T47D (cell line): ENCODE measurements around the gene L3MBTL4.
A peak's percentile ranks its signal among the peaks of the same experiment; 100 is the strongest.

Source experiments
- DNase-seq, 2 experiments: peaks; one replicate each; pipeline versions ENCODE4 v3.0.0 to v3.0.0-alpha.2; 2011 to 2012; ENCODE audit warnings: low read depth in 1 of 2, low spot score in 1 of 2
- JUND ChIP-seq: IDR thresholded peaks from 2 replicates; pipeline ENCODE4 v1.6.1; 2012; ENCODE audit warnings: low read depth
- in situ Hi-C: cut with HindIII; loops from 2 replicates; pipeline ENCODE4 v1.10.0; 2016; ENCODE audit warnings: low sequenced_read_pairs, low pct_unique_long_range_greater_than_20kb

Gene L3MBTL4

DNA sequence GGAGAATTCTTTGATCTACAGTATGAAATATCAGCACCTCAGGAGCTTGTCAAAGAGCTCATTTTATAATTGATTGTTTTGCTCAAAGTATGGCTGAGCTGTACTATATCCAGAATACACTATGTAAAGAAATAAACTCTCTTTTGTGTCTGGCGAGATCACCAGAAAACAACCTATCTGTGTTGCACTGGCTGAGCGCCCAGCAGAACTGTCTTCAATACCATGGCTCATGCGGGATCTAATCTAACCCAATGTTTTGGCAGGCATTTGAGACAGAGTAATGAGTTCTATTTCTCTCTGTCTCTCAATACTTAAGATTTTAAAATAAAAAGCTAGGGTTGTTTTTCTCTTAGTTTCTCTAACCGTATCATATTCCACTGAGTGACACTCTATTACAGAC, 192.4 kb downstream of the L3MBTL4 start:
- in situ Hi-C loops = no loop called here
- no peak for TF ChIP-seq JUND
- no peak for DNase-seq

DNA sequence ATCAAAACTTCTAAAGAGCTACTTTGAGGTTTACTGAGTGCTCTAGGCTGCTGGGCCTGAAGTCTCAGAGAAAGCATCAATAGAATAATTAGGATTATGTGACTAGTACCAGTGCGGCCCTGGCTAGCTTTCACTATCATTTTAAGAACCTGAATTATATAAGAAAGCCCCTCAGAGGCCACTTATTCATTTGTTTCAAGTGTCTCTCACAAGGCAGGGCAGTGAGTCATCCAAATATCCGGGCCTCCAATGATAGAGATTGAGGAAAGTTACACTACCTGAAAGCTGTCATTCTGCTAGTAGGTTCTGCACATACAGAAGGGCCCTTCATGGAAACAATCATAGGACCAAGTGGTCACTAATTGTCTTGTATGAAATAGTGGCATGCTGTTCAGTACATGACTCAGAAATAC, 193.1 kb downstream of the L3MBTL4 start:
- TF ChIP-seq JUND = no peak
- no peak for DNase-seq
- in situ Hi-C loops = no loop called here

DNA sequence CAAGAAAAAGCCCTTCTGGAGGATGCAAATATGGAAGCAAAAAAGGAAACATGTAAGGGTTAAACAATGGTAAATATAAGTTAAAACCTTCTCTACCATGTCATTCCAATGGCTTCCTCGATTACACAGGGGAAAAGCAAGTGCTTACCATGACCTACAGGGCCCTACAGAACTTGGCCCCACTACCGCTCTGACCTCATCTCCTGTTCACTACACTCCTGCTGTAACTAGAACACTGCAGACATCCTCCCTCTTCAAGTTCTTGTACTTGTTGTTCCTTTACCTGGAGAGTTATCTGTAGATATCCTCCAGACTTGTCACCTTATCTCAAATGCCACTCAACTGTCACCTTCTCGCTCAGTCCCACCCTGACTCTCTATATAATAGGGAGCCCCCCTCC, 194.6 kb downstream of the L3MBTL4 start:
- in situ Hi-C loops = no loop called here
- DNase-seq = no peak
- TF ChIP-seq JUND = no peak

DNA sequence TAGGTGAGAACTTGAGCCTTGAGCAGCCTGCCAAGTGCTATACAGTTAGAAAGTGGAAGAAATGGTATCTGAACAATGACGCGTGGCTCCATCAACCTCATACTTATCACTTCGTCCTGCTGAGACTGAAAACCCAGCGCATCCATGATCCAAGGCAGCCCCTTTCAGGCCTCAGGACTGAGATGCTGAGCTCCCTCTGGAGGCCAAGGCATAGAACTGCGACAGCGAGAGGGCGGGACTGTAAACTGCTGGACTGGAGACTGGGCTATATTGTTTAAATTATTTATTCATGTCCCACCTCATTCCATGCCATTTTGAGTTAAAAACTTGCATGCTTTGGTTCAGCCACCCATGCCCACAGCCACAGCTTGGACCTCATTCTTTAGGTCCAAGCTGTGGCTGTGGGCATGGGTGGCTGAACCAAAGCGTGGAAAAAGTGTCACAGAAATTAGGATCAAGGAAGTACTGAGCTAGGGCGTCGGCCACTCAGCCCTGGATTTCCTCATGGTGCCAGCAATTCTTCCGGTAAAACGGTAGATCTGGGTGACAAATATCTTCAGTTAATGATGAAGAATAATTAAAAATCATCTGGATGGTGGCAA, 195.5 kb downstream of the L3MBTL4 start:
- DNase-seq = peak; percentile 4 to 52
- in situ Hi-C loops = no loop called here

DNA sequence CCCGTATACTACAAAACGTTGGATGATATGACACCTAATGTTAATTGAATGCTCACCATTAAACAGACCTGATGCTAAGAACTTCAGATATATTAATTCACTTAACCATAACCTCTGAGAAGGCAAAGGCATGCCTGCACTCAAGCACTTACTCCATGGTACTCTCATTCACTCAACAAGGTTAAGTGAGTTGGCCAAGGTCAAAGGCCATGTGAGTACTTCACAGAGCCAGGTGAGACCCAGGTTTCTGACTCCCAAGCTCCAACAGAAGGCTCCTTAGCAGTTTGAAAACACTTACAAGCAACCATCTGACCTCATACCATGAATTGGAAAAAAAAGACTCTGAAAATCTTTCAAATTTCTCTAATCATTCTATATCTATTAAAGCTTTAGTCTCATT, 198.8 kb downstream of the L3MBTL4 start:
- in situ Hi-C loops = no loop called here
- TF ChIP-seq JUND = no peak
- DNase-seq = no peak

More for the DNA sequence above, 195.5 kb downstream of the L3MBTL4 start:
- TF ChIP-seq JUND = no peak

DNA sequence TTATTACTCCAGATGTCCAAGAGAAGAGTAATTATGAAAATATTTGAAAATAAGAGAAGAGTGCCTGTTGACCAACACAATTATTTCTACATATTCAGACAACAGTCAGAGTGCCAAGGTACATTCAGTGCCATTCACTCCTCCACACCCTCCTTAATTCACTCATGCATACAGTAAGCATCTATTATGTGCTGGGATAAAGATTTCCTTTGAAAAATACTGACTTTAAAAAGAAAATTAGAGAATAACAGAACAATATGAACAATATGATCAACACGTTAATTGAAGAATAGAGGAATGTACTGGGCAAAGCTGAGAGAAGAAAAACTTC, 203.6 kb downstream of the L3MBTL4 start:
- TF ChIP-seq JUND = no peak
- no peak for DNase-seq
- in situ Hi-C loops = no loop called here

DNA sequence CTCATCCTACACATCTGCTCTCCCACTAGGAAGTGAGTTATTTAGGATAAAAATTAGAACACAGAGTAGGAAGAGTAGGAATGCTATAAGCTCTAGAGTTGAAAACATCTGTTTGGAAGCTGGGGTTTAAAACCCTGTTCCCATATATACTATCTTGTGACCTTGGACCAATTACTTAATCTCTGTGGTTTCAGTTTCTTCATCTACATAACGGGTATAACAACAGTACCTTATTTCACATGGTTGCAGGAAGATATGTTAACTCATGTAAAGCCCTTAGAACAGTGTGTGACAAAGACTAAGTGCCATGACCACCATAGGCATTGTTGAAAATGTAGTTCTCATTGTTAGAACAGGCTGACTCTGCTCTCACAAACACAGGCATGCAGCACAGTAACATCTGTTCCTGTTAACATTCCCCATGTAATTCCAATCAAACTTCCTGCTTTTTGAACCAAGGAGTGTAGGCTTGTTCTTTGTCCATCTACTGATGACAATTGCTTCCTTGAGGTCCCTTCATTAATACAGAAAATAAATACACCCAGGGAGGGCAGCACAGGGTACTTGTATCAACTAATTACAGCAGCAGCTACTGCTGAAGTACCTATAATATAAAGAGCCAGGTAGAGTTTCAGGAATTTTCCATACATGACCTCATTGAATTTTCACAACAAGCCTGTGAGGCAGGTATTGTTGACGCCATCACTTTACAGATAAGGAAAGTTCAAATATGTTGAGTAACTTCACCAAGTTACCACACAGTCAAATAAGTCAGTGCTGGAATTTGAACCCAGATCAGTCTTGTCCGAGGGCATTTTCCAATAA, 204.2 kb downstream of the L3MBTL4 start:
- DNase-seq = no peak
- in situ Hi-C loops = no loop called here
- no peak for TF ChIP-seq JUND

DNA sequence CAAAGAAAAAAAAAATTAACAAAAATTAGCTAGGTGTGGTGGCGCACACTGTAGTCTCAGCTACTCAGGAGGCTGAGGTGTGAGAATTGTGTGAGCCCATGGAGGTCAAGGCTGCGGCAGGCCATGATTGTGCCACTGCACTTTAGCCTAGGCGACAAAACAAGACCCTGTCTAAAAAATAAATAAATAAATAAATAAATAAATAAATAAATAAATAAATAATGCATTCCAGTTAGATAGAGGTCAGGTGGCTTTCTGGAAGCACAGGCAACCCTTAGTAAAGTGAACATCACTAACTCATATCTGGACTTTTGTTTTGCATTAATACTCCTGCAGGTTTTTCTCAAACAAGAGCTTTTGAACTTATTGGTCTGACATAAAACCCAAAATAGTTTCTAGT, 206.8 kb downstream of the L3MBTL4 start:
- no peak for DNase-seq
- no peak for TF ChIP-seq JUND
- in situ Hi-C loops = no loop called here

DNA sequence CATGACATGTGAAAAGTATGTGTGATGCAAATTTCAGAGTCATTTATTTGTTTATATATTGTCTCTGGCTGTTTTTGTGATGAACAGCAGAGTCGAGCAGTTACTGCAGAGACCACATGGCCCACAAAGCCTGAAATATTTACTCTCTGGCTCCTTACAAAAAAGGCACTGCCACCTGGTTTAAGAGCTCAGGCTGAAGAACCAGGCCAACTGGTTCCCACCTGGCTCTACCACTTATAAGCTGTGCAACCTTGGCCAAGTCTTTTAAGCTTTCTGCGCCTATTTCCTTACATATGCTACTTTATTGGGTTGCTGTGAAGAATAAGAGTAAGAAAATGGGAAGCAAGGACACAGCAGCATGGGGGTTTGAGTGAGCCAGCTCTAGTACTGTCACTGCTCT, 207.6 kb downstream of the L3MBTL4 start:
- TF ChIP-seq JUND = no peak

DNA sequence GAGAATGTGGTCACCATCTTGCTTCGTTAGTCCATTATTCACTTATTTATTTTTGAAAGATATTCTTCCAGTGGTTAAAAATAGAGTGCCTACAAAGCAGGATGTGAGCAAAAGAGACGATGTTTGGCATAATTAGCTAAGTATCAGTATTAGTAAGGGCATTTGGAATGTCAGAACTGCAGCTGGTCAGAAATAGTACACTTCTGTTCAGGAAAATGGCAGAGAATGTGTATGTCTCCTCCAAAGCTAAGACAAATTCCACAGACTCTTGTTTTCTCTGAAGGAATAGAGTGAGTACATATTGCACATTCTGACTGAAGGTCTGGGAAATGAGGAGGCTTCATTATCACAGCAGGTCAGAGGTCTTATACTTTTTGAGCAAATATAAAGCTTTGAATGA, 209.0 kb downstream of the L3MBTL4 start:
- no peak for DNase-seq
- TF ChIP-seq JUND = no peak
- in situ Hi-C loops = no loop called here

More for the DNA sequence above, 207.6 kb downstream of the L3MBTL4 start:
- in situ Hi-C loops = no loop called here
- peak in 1 of 2 experiments; percentile 65 for DNase-seq

DNA sequence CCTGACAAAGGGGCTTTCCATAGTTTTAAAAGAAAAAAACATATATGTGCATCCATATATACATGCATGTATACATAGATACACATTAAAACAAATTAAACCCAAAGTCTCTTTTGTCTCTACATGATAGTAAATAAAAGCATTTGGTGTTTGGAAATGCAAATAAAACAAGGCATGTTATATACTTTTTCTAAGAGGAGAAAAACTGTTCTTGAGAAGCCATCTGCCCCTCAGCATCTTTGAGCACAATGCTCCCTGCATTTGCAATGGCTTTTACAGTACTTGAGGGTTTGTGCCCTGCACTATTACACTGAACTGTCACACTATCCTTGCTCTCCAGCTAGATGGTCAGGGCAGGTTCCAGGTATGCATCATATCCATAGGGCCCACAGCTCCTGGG, 210.2 kb downstream of the L3MBTL4 start:
- in situ Hi-C loops = no loop called here
- no peak for DNase-seq
- TF ChIP-seq JUND = no peak

DNA sequence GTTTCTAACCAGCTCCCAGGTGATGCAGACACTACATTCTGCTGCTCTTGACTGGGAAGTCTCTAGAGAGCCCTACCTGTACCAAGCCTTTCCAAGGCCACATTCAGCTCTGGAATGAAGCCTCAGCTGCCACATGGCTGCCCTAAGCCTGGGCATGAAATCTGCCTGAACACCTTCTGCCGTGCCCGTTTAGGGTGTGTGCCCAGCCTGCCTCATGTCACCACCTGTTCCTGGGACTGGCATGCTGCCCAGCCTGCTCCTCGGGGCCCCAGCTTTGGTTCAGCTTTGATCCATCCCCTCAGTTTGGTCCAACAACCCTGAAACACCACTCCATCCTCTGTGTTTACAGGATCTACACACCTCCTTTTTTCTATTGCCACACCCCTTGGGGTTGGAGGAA, 210.9 kb downstream of the L3MBTL4 start:
- TF ChIP-seq JUND = no peak
- in situ Hi-C loops = no loop called here
- no peak for DNase-seq

DNA sequence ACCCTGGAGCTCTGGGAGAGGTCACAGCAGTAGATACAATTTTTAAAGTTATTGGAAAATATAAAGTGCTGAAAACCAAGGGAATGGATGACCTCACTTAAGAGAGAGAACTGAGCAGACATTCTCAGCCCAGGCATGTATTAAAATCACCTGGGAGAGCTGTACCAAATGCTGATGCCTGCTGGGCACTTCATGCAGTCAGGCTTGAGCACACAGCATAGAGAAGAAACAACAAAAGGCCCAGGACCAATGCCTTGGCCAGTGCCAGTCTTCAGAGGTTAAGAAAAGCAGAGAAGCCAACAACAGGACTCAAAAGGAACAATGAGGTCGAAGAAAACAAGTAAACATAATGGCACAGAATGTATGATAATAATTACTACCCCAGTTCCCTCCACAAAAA, 211.8 kb downstream of the L3MBTL4 start:
- DNase-seq = no peak
- no peak for TF ChIP-seq JUND
- in situ Hi-C loops = no loop called here

DNA sequence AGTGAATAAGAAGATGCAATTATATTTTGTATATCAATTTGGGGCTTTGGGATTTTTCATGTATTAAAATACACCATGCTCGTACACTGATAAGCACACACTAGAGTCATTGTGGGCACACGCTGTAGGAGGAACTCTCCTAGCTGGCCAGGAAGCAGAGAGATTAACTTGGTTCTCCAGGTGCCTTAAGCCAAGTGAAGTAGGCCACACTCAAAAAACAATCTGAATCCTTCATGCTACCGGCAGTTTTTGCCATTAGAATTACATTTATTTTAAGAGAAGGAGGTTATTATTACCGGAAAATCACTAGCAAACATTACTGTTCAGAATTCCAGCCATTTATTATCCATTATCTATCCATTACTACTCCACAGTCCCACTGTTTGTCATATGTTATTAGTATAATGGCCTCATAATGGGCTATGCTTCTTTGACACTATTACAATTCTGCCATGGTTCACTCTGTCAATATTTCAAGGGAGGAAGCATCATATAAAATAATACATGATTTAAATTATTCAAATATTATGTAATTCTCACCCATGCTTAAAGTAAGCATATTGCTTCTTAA, 214.4 kb downstream of the L3MBTL4 start:
- TF ChIP-seq JUND = no peak
- no peak for DNase-seq
- in situ Hi-C loops = no loop called here
